ENCODE results near the gene AGFG2. TPM values are rescaled to one million over a fixed set of nuclear protein-coding genes. Genes with fewer than 3 reads are reported as not detected.

Gene AGFG2
- total and polyA plus RNA-seq, 10 of the 15 experiments (the other 5 are each of a cell fraction or from before 2014, with no cell fraction given): 0.90 to 71.5 (median 25.4) TPM

DNA sequence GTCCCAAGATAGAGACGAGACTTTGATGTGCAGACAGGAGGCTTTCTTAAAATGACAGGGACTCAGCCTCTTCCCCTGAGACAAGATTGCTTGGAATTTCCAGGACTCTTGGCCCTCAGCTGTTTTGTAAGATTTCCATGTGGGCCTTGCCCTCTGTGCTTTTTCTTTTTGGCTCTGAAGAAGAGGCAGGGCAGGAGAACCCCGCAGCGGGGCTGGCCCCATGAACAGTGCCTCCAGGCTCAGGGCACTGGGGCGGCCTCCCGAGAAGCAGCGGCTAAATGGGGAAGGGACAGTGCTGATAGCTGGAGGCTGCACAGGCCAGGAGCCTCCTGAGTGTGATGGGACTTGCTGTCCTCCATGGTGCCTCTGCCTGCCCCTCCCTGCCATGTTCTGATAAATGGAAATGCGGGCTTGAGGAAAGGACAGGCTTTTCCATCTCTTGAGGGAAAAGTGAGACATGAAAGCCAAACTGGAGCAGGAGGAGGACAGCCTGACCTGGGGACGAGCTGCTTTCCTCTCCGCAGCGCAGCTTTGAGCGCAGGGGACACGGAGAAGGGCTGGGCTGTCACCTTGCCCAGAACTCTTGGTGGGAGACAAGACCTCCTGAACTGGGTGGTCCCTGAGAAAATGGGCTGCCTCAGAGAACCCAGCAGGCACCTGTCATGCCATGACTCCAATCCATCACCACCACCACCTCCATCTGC lies 22.6 kb downstream of the AGFG2 start (continued):
- TF ChIP-seq, protein P1, sequence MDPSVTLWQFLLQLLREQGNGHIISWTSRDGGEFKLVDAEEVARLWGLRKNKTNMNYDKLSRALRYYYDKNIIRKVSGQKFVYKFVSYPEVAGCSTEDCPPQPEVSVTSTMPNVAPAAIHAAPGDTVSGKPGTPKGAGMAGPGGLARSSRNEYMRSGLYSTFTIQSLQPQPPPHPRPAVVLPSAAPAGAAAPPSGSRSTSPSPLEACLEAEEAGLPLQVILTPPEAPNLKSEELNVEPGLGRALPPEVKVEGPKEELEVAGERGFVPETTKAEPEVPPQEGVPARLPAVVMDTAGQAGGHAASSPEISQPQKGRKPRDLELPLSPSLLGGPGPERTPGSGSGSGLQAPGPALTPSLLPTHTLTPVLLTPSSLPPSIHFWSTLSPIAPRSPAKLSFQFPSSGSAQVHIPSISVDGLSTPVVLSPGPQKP (IDR thresholded peaks at IDR 0.05; ENCODE audit: low read depth, low read length): no peak
- no peak for TF ChIP-seq SMC3 (IDR thresholded peaks at IDR 0.05; ENCODE audit: borderline replicate concordance, low read length)
- TF ChIP-seq WRNIP1 (IDR thresholded peaks at IDR 0.05; ENCODE audit: borderline replicate concordance, low read depth, low read length): no peak
- TF ChIP-seq, protein P2, sequence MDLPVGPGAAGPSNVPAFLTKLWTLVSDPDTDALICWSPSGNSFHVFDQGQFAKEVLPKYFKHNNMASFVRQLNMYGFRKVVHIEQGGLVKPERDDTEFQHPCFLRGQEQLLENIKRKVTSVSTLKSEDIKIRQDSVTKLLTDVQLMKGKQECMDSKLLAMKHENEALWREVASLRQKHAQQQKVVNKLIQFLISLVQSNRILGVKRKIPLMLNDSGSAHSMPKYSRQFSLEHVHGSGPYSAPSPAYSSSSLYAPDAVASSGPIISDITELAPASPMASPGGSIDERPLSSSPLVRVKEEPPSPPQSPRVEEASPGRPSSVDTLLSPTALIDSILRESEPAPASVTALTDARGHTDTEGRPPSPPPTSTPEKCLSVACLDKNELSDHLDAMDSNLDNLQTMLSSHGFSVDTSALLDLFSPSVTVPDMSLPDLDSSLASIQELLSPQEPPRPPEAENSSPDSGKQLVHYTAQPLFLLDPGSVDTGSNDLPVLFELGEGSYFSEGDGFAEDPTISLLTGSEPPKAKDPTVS (IDR thresholded peaks at IDR 0.05; ENCODE audit: low read depth, low read length): no peak

DNA sequence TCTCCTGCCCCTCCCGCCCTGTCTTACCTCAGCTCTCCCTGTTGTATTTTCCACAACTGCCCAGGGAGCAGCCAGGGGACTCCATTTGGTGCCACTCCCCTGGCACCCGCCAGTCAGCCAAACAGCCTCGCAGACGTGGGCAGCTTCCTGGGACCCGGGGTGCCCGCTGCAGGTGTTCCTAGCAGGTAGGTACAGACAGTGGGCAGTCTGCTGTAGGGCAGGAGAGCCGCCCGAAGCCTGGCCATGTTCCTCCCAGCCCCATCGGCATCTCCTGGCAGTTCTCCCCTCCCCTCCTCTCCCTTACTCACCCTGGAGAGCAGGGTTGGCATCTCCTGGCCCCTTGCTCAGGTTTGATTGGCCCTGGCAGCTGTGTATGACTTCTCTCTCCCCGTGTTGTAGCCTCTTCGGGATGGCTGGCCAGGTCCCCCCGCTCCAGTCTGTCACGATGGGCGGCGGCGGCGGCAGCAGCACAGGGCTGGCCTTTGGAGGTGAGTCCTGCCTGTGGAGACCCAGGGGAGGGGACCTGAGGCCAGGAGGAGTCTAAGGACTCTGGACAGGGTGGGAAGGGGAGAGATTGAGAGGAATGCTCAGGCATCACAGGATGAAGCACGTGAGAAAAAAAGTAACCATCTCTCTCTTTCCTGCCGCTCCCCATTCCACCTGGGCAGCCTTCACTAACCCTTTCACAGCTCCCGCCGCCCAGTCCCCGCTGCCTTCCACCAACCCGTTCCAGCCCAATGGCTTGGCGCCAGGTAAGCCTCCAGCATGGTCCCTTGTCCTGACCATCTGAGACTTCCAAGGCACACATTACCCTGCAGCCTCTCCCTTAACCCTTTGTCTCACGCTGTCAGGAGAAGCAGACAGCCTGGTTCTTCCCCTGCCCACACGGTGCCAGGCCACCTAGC lies 23.4 kb downstream of the AGFG2 start:
- no peak overlapping the region for H2AFZ ChIP-seq (ENCODE audit: control insufficient read depth, low read depth, low read length)
- no peak overlapping the region for H3K4me2 ChIP-seq (ENCODE audit: control insufficient read depth, insufficient read depth)
- no peaks in the 10 kb centered on the region for H3K79me2 ChIP-seq (ENCODE audit: control insufficient read depth, insufficient read depth, low read length)
- in situ Hi-C loops (cut with MboI) (no loop called here), intact Hi-C loops (cut with micrococcal nuclease; ENCODE audit: unreplicated experiment) (loop anchor here (5.0 kb wide), 1 partner anchor 130 kb away; the partner anchor contains the start of gene GIGYF1)
- H3K27me3 ChIP-seq (replicated peaks in 1 of 2; ENCODE audit: control insufficient read depth in 2 of 2, insufficient read depth in 2 of 2, low read length in 1 of 2): no peaks in the 10 kb centered on the region
- ATAC-seq (no peak), DNase-seq (ENCODE audit: low read depth, low spot score) (no peak), FAIRE-seq (no peak)
- H3K4me1 ChIP-seq (ENCODE audit: control insufficient read depth, insufficient read depth, low read length): peaks cover 2% of the 10 kb centered on the region
- H4K20me1 ChIP-seq (ENCODE audit: control insufficient read depth, insufficient read depth): no peaks in the 10 kb centered on the region
- ChIA-PET POLR2A (no interaction called here), SMC1A (ENCODE audit: uncharacterized antibody, unreplicated experiment) (interaction anchor here (0.9 to 8.5 kb wide), 4 partner anchors 16 to 70 kb away, joined by 3 to 127 read pairs (median 4); no protein-coding TSS in a partner anchor), CTCF (interaction anchor here (0.8 to 12.6 kb wide), 6 partner anchors 15 to 289 kb away, joined by 3 to 190 read pairs (median 26); partner anchors contain the start of genes FBXO24, LRCH4, NYAP1 and TSC22D4), RAD21 (ENCODE audit: unreplicated experiment) (interaction anchor here (1.1 to 4.2 kb wide), 4 partner anchors 17 to 129 kb away, joined by 3 to 90 read pairs (median 22); partner anchors contain the start of genes FBXO24, LRCH4 and TSC22D4)
- H3K4me3 ChIP-seq: no peak overlapping the region
- H3K9me3 ChIP-seq (replicated peaks; ENCODE audit: control insufficient read depth, insufficient read depth, low read length): no peaks in the 10 kb centered on the region
- WGBS (ENCODE audit: insufficient coverage, insufficient replicate concordance, low lambda C conversion rate, missing lambda C conversion rate): 92% methylated on average over 26 of the region's 26 CpGs
- H3K27ac ChIP-seq (ENCODE audit: control insufficient read depth, insufficient read depth): no peak overlapping the region
- no peak overlapping the region for H3K9ac ChIP-seq (ENCODE audit: control insufficient read depth, insufficient read depth, low read length)
- BruUV-seq (replicated peaks): no TSS peak
- H3K36me3 ChIP-seq (ENCODE audit: control insufficient read depth in 2 of 2, insufficient read depth in 2 of 2, low read length in 1 of 2): peaks cover 18 to 27% of the 10 kb centered on the region in 2 experiments; a peak in 3 of 4 replicates
- TF ChIP-seq ZNF592 (IDR thresholded peaks at IDR 0.05): no peak
- no peak for TF ChIP-seq MXI1 (IDR thresholded peaks at IDR 0.05; ENCODE audit: low read depth, low read length)
- TF ChIP-seq, protein P3, sequence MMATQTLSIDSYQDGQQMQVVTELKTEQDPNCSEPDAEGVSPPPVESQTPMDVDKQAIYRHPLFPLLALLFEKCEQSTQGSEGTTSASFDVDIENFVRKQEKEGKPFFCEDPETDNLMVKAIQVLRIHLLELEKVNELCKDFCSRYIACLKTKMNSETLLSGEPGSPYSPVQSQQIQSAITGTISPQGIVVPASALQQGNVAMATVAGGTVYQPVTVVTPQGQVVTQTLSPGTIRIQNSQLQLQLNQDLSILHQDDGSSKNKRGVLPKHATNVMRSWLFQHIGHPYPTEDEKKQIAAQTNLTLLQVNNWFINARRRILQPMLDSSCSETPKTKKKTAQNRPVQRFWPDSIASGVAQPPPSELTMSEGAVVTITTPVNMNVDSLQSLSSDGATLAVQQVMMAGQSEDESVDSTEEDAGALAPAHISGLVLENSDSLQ (IDR thresholded peaks at IDR 0.05): no peak
- no peak for TF ChIP-seq BMI1 (IDR thresholded peaks at IDR 0.05; ENCODE audit: borderline replicate concordance)
- TF ChIP-seq IKZF2 (IDR thresholded peaks at IDR 0.05): no peak
- TF ChIP-seq ESRRA (IDR thresholded peaks at IDR 0.05; ENCODE audit: low read length): no peak
- TF ChIP-seq CREM (IDR thresholded peaks at IDR 0.05; ENCODE audit: low read depth): no peak

Data from GM12878 (cell line).